ENCODE data around the gene COPS2.
"Not testable (repeated sequence)": the region's sequence is repeated elsewhere in the genome, so short reads cannot be mapped to it uniquely, and the experiment has no call there.

COPS2 gene

DNA sequence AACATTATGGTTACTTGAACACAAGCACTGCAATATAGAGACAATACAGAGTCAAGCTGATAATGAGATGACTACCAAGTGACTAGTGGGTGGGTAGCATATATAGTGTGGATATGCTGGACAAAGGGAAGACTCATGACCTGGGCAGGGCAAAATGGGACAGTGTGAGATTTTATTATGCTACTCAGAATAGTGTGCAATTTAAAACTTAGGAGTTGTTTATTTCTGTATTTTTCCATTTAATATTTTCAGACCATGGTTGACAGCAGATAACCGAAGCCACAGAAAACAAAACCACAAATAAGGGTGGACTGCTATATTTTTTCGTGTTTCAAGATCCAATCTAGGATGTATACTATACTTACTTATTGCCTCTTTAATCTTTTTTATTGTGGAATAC, 34.2 kb upstream of the COPS2 start:
- Histone ChIP-seq H3K4ac (ENCODE audit: low read depth, low read length) (no peak overlapping the region), H3K4me3 (ENCODE audit: low read length) (no peak overlapping the region), H3K18ac (ENCODE audit: low read length) (no peak overlapping the region), H3K36me3 (ENCODE audit: control insufficient read depth, insufficient read depth, low read length) (no peaks in the 10 kb centered on the region), H3K4me2 (ENCODE audit: low read length) (no peak overlapping the region), H3K23ac (ENCODE audit: low read length) (no peak overlapping the region), H2BK15ac (replicated peaks; ENCODE audit: low read depth) (no peak overlapping the region), H3K27ac (ENCODE audit: low read depth, low read length) (no peak overlapping the region), H3K56ac (ENCODE audit: low read length) (no peak overlapping the region), H2BK5ac (ENCODE audit: low read length) (no peak overlapping the region), H4K8ac (ENCODE audit: low read depth, low read length) (no peak overlapping the region), H2BK120ac (ENCODE audit: low read depth, low read length) (no peak overlapping the region), H2AK5ac (ENCODE audit: low read length) (no peak overlapping the region), H3K9ac (ENCODE audit: low read length) (no peak overlapping the region), H4K5ac (ENCODE audit: low read length) (no peak overlapping the region), H3K79me2 (ENCODE audit: control insufficient read depth, insufficient read depth, low read length) (no peaks in the 10 kb centered on the region), H3K4me1 (ENCODE audit: control insufficient read depth, low read depth, low read length) (no peaks in the 10 kb centered on the region), H3K27me3 (ENCODE audit: insufficient read depth, low read length, poor library complexity) (no peaks in the 10 kb centered on the region), H3K79me1 (ENCODE audit: low read length) (no peaks in the 10 kb centered on the region)
- DNase-seq = no peak
- no CpG with 5 or more reads among the region's 2 CpGs for WGBS (ENCODE audit: extremely low coverage, insufficient coverage, low lambda C conversion rate)

DNA sequence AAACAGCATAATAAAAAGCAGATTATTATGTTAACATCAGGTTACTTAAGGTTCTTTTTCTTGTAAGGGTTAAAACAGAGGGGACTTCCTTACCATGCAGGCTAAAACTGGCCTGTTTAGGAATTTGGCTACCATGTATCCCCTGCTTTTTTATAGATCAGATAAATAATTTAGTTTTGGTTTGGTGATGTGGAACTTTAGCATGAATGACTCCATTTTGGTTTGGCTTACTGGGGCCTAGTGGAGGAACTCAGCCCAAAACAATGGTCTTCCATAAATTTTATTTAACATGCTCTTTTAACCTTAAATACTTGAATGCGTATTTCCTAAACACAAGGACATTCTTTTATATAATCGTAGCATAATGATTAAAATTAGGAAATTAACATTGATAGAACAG, 33.5 kb upstream of the COPS2 start:
- H3K56ac ChIP-seq (ENCODE audit: low read length) = no peak overlapping the region
- H3K4me1 ChIP-seq (ENCODE audit: control insufficient read depth, low read depth, low read length) = no peaks in the 10 kb centered on the region
- no peaks in the 10 kb centered on the region for H3K79me1 ChIP-seq (ENCODE audit: low read length)
- H3K23ac ChIP-seq (ENCODE audit: low read length) = no peak overlapping the region
- no peak overlapping the region for H2BK120ac ChIP-seq (ENCODE audit: low read depth, low read length)
- no peak overlapping the region for H2BK15ac ChIP-seq (replicated peaks; ENCODE audit: low read depth)
- no peak overlapping the region for H4K5ac ChIP-seq (ENCODE audit: low read length)
- no peak overlapping the region for H2AK5ac ChIP-seq (ENCODE audit: low read length)
- no peak overlapping the region for H3K4me2 ChIP-seq (ENCODE audit: low read length)
- no peak overlapping the region for H3K9ac ChIP-seq (ENCODE audit: low read length)
- H3K4ac ChIP-seq (ENCODE audit: low read depth, low read length) = no peak overlapping the region
- H3K4me3 ChIP-seq (ENCODE audit: low read length) = no peak overlapping the region
- no peak for DNase-seq
- no peaks in the 10 kb centered on the region for H3K79me2 ChIP-seq (ENCODE audit: control insufficient read depth, insufficient read depth, low read length)
- no CpG with 5 or more reads among the region's 2 CpGs for WGBS (ENCODE audit: extremely low coverage, insufficient coverage, low lambda C conversion rate)
- no peaks in the 10 kb centered on the region for H3K27me3 ChIP-seq (ENCODE audit: insufficient read depth, low read length, poor library complexity)
- no peaks in the 10 kb centered on the region for H3K36me3 ChIP-seq (ENCODE audit: control insufficient read depth, insufficient read depth, low read length)
- no peak overlapping the region for H4K8ac ChIP-seq (ENCODE audit: low read depth, low read length)
- H2BK5ac ChIP-seq (ENCODE audit: low read length) = no peak overlapping the region
- H3K27ac ChIP-seq (ENCODE audit: low read depth, low read length) = no peak overlapping the region
- H3K18ac ChIP-seq (ENCODE audit: low read length) = no peak overlapping the region

DNA sequence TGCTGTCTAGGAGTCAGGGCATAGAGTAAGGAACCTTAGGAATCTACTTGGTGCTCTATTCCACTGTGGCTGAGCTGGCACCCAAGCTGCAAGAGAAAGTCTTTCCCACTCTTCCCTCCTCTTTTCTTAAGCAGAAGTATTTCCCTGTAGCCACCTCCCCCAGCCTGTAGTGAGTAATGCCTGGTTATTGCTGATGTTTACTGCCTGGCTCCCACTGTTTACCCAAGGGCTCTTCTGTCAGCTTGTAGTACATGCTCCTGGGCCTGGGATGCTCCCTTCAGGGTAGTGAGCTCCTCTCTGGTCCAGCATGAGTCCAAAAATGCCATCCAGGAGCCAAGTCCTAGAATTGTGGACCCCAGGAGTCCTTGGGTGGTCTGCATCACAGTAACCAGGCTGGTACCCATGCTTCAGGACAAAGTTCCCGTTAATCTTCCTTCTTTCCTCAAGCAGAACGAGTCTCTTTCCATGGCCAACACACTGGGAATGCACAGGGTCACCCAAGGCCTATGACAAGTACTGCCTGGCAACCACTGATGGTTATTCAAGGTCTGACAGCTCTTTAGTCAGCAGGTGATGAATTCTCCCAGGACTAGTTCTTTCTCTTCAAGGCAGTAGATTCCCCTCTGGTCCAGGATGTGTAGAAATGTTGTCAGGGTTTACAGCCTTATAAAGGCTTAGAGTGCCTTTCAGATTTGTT, 32.3 kb upstream of the COPS2 start:
- H3K79me1 ChIP-seq (ENCODE audit: low read length) = no peaks in the 10 kb centered on the region
- no peak overlapping the region for H3K4me3 ChIP-seq (ENCODE audit: low read length)
- no peaks in the 10 kb centered on the region for H3K4me1 ChIP-seq (ENCODE audit: control insufficient read depth, low read depth, low read length)
- no CpG with 5 or more reads among the region's 2 CpGs for WGBS (ENCODE audit: extremely low coverage, insufficient coverage, low lambda C conversion rate)
- no peaks in the 10 kb centered on the region for H3K36me3 ChIP-seq (ENCODE audit: control insufficient read depth, insufficient read depth, low read length)
- no peak overlapping the region for H3K4me2 ChIP-seq (ENCODE audit: low read length)
- H2AK5ac ChIP-seq (ENCODE audit: low read length) = no peak overlapping the region
- no peak overlapping the region for H3K27ac ChIP-seq (ENCODE audit: low read depth, low read length)
- no peak overlapping the region for H3K9ac ChIP-seq (ENCODE audit: low read length)
- no peak overlapping the region for H3K18ac ChIP-seq (ENCODE audit: low read length)
- no peaks in the 10 kb centered on the region for H3K27me3 ChIP-seq (ENCODE audit: insufficient read depth, low read length, poor library complexity)
- no peak overlapping the region for H3K56ac ChIP-seq (ENCODE audit: low read length)
- no peak overlapping the region for H3K4ac ChIP-seq (ENCODE audit: low read depth, low read length)
- H4K8ac ChIP-seq (ENCODE audit: low read depth, low read length) = no peak overlapping the region
- no peak overlapping the region for H2BK15ac ChIP-seq (replicated peaks; ENCODE audit: low read depth)
- no peak for DNase-seq
- H2BK5ac ChIP-seq (ENCODE audit: low read length) = no peak overlapping the region
- no peak overlapping the region for H2BK120ac ChIP-seq (ENCODE audit: low read depth, low read length)
- no peaks in the 10 kb centered on the region for H3K79me2 ChIP-seq (ENCODE audit: control insufficient read depth, insufficient read depth, low read length)
- no peak overlapping the region for H4K5ac ChIP-seq (ENCODE audit: low read length)
- no peak overlapping the region for H3K23ac ChIP-seq (ENCODE audit: low read length)

DNA sequence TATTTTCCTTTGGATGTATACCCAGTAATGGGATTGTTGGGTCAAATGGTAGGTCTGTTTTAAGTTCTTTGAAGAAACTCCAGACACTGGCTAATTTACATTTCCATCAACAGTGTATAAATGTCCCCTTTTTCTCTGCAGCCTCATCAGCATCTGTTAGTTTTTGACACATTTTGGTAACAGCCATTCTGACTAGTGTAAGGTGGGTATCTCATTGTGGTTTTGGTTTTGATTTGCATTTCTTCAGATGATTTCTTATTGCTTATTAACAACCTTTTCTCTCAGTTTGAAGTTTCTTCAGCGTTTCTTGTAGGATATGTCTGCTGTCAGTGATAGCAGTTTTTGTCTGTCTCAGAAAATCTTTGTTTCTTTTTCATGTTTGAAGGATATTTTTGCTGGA, 30.1 kb upstream of the COPS2 start:
- Histone ChIP-seq H3K4me1 (ENCODE audit: control insufficient read depth, low read depth, low read length) (no peaks in the 10 kb centered on the region), H3K18ac (ENCODE audit: low read length) (no peak overlapping the region), H2BK5ac (ENCODE audit: low read length) (no peak overlapping the region), H3K56ac (ENCODE audit: low read length) (no peak overlapping the region), H3K9ac (ENCODE audit: low read length) (no peak overlapping the region), H2BK15ac (replicated peaks; ENCODE audit: low read depth) (no peak overlapping the region), H4K5ac (ENCODE audit: low read length) (no peak overlapping the region), H4K8ac (ENCODE audit: low read depth, low read length) (no peak overlapping the region), H3K23ac (ENCODE audit: low read length) (no peak overlapping the region), H3K36me3 (ENCODE audit: control insufficient read depth, insufficient read depth, low read length) (no peaks in the 10 kb centered on the region), H3K4ac (ENCODE audit: low read depth, low read length) (no peak overlapping the region), H3K79me2 (ENCODE audit: control insufficient read depth, insufficient read depth, low read length) (no peaks in the 10 kb centered on the region), H3K4me3 (ENCODE audit: low read length) (no peak overlapping the region), H3K27ac (ENCODE audit: low read depth, low read length) (no peak overlapping the region), H2BK120ac (ENCODE audit: low read depth, low read length) (no peak overlapping the region), H3K79me1 (ENCODE audit: low read length) (no peaks in the 10 kb centered on the region), H3K27me3 (ENCODE audit: insufficient read depth, low read length, poor library complexity) (no peaks in the 10 kb centered on the region), H2AK5ac (ENCODE audit: low read length) (no peak overlapping the region), H3K4me2 (ENCODE audit: low read length) (no peak overlapping the region)
- no CpG with 5 or more reads among the region's 1 CpG for whole genome bisulfite sequencing (ENCODE audit: extremely low coverage, insufficient coverage, low lambda C conversion rate)
- no peak for DNase-seq

DNA sequence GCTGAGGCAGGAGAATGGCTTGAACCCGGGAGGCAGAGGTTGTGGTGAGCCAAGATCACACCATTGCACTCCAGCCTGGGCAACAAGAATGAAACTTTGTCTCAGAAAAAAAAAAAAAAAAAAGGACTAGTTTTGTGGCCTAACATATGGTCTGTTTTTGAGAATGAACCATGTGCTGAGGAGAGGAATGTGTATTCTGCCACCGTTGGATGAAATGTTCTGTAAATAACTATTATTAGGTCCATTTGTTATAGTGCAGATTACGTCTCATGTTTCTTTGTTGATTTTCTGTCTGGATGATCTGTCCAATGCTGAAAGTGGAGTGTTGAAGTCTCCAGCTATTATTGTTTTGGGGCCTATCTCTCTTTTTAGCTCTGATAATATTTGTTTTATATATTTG, 28.3 kb upstream of the COPS2 start:
- not testable (repeated sequence) for H3K4ac ChIP-seq (ENCODE audit: low read depth, low read length); H3K4me3 ChIP-seq (ENCODE audit: low read length); H3K4me1 ChIP-seq (ENCODE audit: control insufficient read depth, low read depth, low read length); H3K18ac ChIP-seq (ENCODE audit: low read length); H3K27me3 ChIP-seq (ENCODE audit: insufficient read depth, low read length, poor library complexity); H3K56ac ChIP-seq (ENCODE audit: low read length); H3K79me1 ChIP-seq (ENCODE audit: low read length); H3K9ac ChIP-seq (ENCODE audit: low read length); H4K5ac ChIP-seq (ENCODE audit: low read length); H3K4me2 ChIP-seq (ENCODE audit: low read length); H2AK5ac ChIP-seq (ENCODE audit: low read length); H3K79me2 ChIP-seq (ENCODE audit: control insufficient read depth, insufficient read depth, low read length); H2BK15ac ChIP-seq (replicated peaks; ENCODE audit: low read depth); H3K27ac ChIP-seq (ENCODE audit: low read depth, low read length); H3K23ac ChIP-seq (ENCODE audit: low read length); H2BK5ac ChIP-seq (ENCODE audit: low read length); DNase-seq; H4K8ac ChIP-seq (ENCODE audit: low read depth, low read length); H2BK120ac ChIP-seq (ENCODE audit: low read depth, low read length); H3K36me3 ChIP-seq (ENCODE audit: control insufficient read depth, insufficient read depth, low read length)
- WGBS (ENCODE audit: extremely low coverage, insufficient coverage, low lambda C conversion rate) = no CpG with 5 or more reads among the region's 3 CpGs

DNA sequence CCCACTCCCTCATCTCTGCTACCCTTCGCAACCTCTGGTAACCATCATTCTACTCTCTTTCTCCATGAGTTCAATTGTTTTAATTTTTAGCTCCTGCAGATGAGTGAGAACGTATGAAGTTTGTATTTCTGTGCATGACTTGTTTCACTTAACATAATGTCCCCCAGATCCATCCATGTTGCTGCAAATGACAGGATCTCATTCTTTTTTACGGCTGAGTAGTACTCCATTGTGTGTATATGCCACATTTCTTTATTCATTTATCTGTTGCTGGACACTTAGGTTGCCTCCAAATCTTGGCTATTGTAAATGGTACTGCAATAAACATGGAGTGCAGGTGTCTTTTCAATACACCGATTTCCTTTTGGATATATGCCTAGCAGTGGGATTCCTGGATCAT, 26.7 kb upstream of the COPS2 start:
- WGBS (ENCODE audit: extremely low coverage, insufficient coverage, low lambda C conversion rate) = no CpG with 5 or more reads among the region's 4 CpGs
- H3K27ac ChIP-seq (ENCODE audit: low read depth, low read length) = no peak overlapping the region
- no peaks in the 10 kb centered on the region for H3K36me3 ChIP-seq (ENCODE audit: control insufficient read depth, insufficient read depth, low read length)
- no peak overlapping the region for H2BK15ac ChIP-seq (replicated peaks; ENCODE audit: low read depth)
- no peak for DNase-seq
- H4K8ac ChIP-seq (ENCODE audit: low read depth, low read length) = no peak overlapping the region
- no peaks in the 10 kb centered on the region for H3K4me1 ChIP-seq (ENCODE audit: control insufficient read depth, low read depth, low read length)
- no peak overlapping the region for H3K56ac ChIP-seq (ENCODE audit: low read length)
- no peaks in the 10 kb centered on the region for H3K79me1 ChIP-seq (ENCODE audit: low read length)
- H3K4me3 ChIP-seq (ENCODE audit: low read length) = no peak overlapping the region
- no peaks in the 10 kb centered on the region for H3K79me2 ChIP-seq (ENCODE audit: control insufficient read depth, insufficient read depth, low read length)
- no peak overlapping the region for H3K18ac ChIP-seq (ENCODE audit: low read length)
- H4K5ac ChIP-seq (ENCODE audit: low read length) = no peak overlapping the region
- no peak overlapping the region for H3K4me2 ChIP-seq (ENCODE audit: low read length)
- H3K23ac ChIP-seq (ENCODE audit: low read length) = no peak overlapping the region
- no peak overlapping the region for H2BK120ac ChIP-seq (ENCODE audit: low read depth, low read length)
- no peak overlapping the region for H3K9ac ChIP-seq (ENCODE audit: low read length)
- H2AK5ac ChIP-seq (ENCODE audit: low read length) = no peak overlapping the region
- H3K4ac ChIP-seq (ENCODE audit: low read depth, low read length) = no peak overlapping the region
- no peaks in the 10 kb centered on the region for H3K27me3 ChIP-seq (ENCODE audit: insufficient read depth, low read length, poor library complexity)
- no peak overlapping the region for H2BK5ac ChIP-seq (ENCODE audit: low read length)
